GM23338 (cell line): Measurements from ENCODE around the gene UPF2. TPM values are rescaled to one million over a fixed set of nuclear protein-coding genes. Genes with fewer than 3 reads are reported as not detected.

Source experiments
- ATAC-seq: fragments of 200-7000 bp; cut with Tn5 transposase; 3 replicates; pipeline ENCODE4 v1.9.1; 2020
- DNase-seq: peaks from one replicate; pipeline ENCODE4 v3.0.0-alpha.2; 2015; ENCODE audit warnings: low spot score
- H2AFZ ChIP-seq: fragments of 200-600 bp; sonication (generic); 2 replicates; pipeline ENCODE4 v1.8.0; 2016; ENCODE audit warnings: antibody characterized with exemption, mild to moderate bottlenecking, moderate library complexity
- H3F3A ChIP-seq: fragments of 200-600 bp; sonication (generic); replicated peaks from 2 replicates; pipeline ENCODE4 v1.8.0; 2017; ENCODE audit warnings: antibody characterized with exemption, mixed run types, low read depth
- H3K27ac ChIP-seq: fragments of 200-600 bp; sonication (generic); 2 replicates; pipeline ENCODE4 v1.6.1; 2016; ENCODE audit warnings: low read depth
- H3K27me3 ChIP-seq: fragments of 200-600 bp; sonication (generic); 2 replicates; pipeline ENCODE4 v1.8.0; 2016; ENCODE audit warnings: mild to moderate bottlenecking, mixed run types, moderate library complexity; ENCODE audit not compliant: insufficient read depth
- H3K36me3 ChIP-seq: fragments of 200-600 bp; sonication (generic); 2 replicates; pipeline ENCODE4 v1.8.0; 2016; ENCODE audit warnings: mild to moderate bottlenecking; ENCODE audit not compliant: insufficient read depth
- H3K4me1 ChIP-seq: fragments of 200-600 bp; sonication (generic); 2 replicates; pipeline ENCODE4 v1.8.0; 2016; ENCODE audit warnings: mild to moderate bottlenecking, moderate library complexity; ENCODE audit not compliant: insufficient read depth
- H3K4me2 ChIP-seq: fragments of 200-600 bp; sonication (generic); 2 replicates; pipeline ENCODE4 v1.7.1; 2017; ENCODE audit warnings: mixed run types
- H3K4me3 ChIP-seq: fragments of 200-600 bp; sonication (generic); 2 replicates; pipeline ENCODE4 v1.6.1; 2016; ENCODE audit warnings: mixed run types
- H3K79me2 ChIP-seq: fragments of 200-600 bp; sonication (generic); replicated peaks from 2 replicates; pipeline ENCODE4 v1.8.0; 2017; ENCODE audit warnings: mild to moderate bottlenecking; ENCODE audit not compliant: insufficient read depth
- H3K9me2 ChIP-seq: fragments of 200-600 bp; sonication (generic); 2 replicates; pipeline ENCODE4 v1.8.0; 2017; ENCODE audit not compliant: insufficient read depth
- H4K20me1 ChIP-seq: fragments of 200-600 bp; sonication (generic); replicated peaks from 2 replicates; pipeline ENCODE4 v1.8.0; 2017; ENCODE audit warnings: mild to moderate bottlenecking; ENCODE audit not compliant: insufficient read depth
- H3K27ac Mint-ChIP-seq: 2 replicates; pipeline ENCODE4 v1.8.0; 2020; ENCODE audit warnings: inconsistent platforms, mild to moderate bottlenecking, moderate library complexity, mixed read lengths
- H3K27me3 Mint-ChIP-seq: 3 replicates; pipeline ENCODE4 v1.8.0; 2022; ENCODE audit warnings: low read depth, mild to moderate bottlenecking, moderate library complexity, mixed read lengths, inconsistent platforms; ENCODE audit not compliant: insufficient read depth, poor library complexity
- H3K36me3 Mint-ChIP-seq: 3 replicates; pipeline ENCODE4 v1.8.0; 2021; ENCODE audit warnings: low read depth, mild to moderate bottlenecking, inconsistent platforms, moderate library complexity, mixed read lengths
- H3K4me1 Mint-ChIP-seq: 3 replicates; pipeline ENCODE4 v1.8.0; 2020; ENCODE audit warnings: mild to moderate bottlenecking, inconsistent platforms, mixed read lengths
- H3K4me3 Mint-ChIP-seq: 3 replicates; pipeline ENCODE4 v1.8.0; 2021; ENCODE audit warnings: moderate library complexity, mild to moderate bottlenecking, inconsistent platforms, mixed read lengths
- H3K9me3 Mint-ChIP-seq: 3 replicates; pipeline ENCODE4 v1.8.0; 2020; ENCODE audit warnings: moderate library complexity, mild to moderate bottlenecking, inconsistent platforms, mixed read lengths
- ETS1 ChIP-seq: IDR thresholded peaks from 2 replicates; pipeline ENCODE4 v1.6.1; 2016; ENCODE audit warnings: antibody characterized with exemption
- EZH2 ChIP-seq: fragments of 200-600 bp; sonication (generic); IDR thresholded peaks from one replicate; pipeline ENCODE4 v1.8.0; 2017; ENCODE audit warnings: antibody characterized with exemption, mild to moderate bottlenecking, low read depth; ENCODE audit not compliant: unreplicated experiment
- EZH2phosphoT487 ChIP-seq: fragments of 200-600 bp; sonication (generic); IDR thresholded peaks from one replicate; pipeline ENCODE4 v1.8.1; 2018; ENCODE audit warnings: antibody characterized with exemption; ENCODE audit not compliant: unreplicated experiment
- JUNB ChIP-seq: IDR thresholded peaks from one replicate; pipeline ENCODE4 v1.6.1; 2016; ENCODE audit warnings: antibody characterized with exemption; ENCODE audit not compliant: unreplicated experiment
- NANOG ChIP-seq: IDR thresholded peaks from 2 replicates; pipeline ENCODE4 v1.6.1; 2016; ENCODE audit warnings: antibody characterized with exemption, borderline replicate concordance
- POLR2AphosphoS5 ChIP-seq: IDR thresholded peaks from 2 replicates; pipeline ENCODE4 v1.6.1; 2016; ENCODE audit warnings: antibody characterized with exemption, low read depth
- REST ChIP-seq: IDR thresholded peaks from one replicate; pipeline ENCODE4 v1.6.1; 2018; ENCODE audit warnings: antibody characterized with exemption; ENCODE audit not compliant: unreplicated experiment
- STAT1 ChIP-seq: IDR thresholded peaks from one replicate; pipeline ENCODE4 v1.6.1; 2016; ENCODE audit warnings: antibody characterized with exemption; ENCODE audit not compliant: unreplicated experiment
- ZNF114 ChIP-seq: fragments of 250-450 bp; sonication (Bioruptor Pico); IDR thresholded peaks from 2 replicates; pipeline ENCODE4 v1.5.0; 2020; ENCODE audit warnings: mild to moderate bottlenecking, moderate library complexity
- ZNF331 ChIP-seq: fragments of 250-450 bp; sonication (Bioruptor Pico); IDR thresholded peaks from 2 replicates; pipeline ENCODE4 v1.5.0; 2020; ENCODE audit warnings: low read depth, mild to moderate bottlenecking, moderate library complexity
- ZNF462 ChIP-seq: fragments of 250-450 bp; sonication (Bioruptor Pico); IDR thresholded peaks from 2 replicates; pipeline ENCODE4 v1.5.0; 2020; ENCODE audit warnings: mild to moderate bottlenecking, moderate library complexity
- polyA plus RNA-seq: library from polyadenylated mRNA; unstranded; fragments of >200 nt; fragmentation: Nextera tagmentation; extraction: Ambion mirVana; gene quantifications from 2 replicates; pipeline ENCODE4 v1.2.1, GENCODE V29; 2016
- total RNA-seq: library from RNA; depleted of rRNA; stranded (reverse); fragments of >200 nt; shearing (Covaris generic); gene quantifications from 2 replicates; pipeline ENCODE4 v1.2.3, GENCODE V29; 2014

UPF2 gene
- total and polyA plus RNA-seq, 2 experiments from 2014 or later: 29.0 to 78.5 TPM

DNA sequence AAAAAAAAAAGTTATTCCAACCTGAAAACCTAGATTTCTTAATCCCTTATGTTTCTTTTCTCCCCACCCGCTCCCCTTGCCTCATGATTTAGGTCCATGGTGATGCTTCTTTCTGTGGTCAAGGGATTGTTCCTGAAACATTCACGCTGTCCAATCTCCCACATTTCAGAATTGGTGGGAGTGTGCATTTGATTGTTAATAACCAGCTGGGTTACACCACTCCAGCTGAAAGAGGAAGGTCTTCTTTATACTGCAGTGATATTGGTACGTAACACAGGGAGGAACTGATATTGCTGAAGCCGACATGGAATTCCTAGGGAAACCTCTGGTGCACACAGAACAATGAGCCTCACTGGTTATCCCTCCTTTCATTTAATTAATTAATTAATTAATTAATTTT lies 48.8 kb upstream of the UPF2 start:
- TF ChIP-seq EZH2phosphoT487 (no peak), ZNF331 (CRISPR knock-in tag) (no peak), ZNF114 (no peak), NANOG (no peak), JUNB (no peak), ETS1 (no peak), POLR2AphosphoS5 (no peak)
- no peak for ATAC-seq
- Histone ChIP-seq H3K79me2 (no peaks in the 10 kb centered on the region), H3K27me3 (no peaks in the 10 kb centered on the region), H3K36me3 (peaks cover 61% of the 10 kb centered on the region), H3F3A (no peaks in the 10 kb centered on the region), H3K4me2 (no peak overlapping the region), H3K27ac (no peak overlapping the region), H3K4me1 (no peaks in the 10 kb centered on the region), H3K4me3 (no peak overlapping the region), H3K9me2 (no peaks in the 10 kb centered on the region), H2AFZ (no peak overlapping the region), H4K20me1 (no peaks in the 10 kb centered on the region; the same call in 1 of the 2 replicates)
- Mint-ChIP-seq H3K27me3 (no peaks in the 10 kb centered on the region), H3K4me3 (no peak overlapping the region), H3K27ac (no peak overlapping the region), H3K9me3 (no peaks in the 10 kb centered on the region; the same call in 2 of the 3 replicates), H3K4me1 (no peaks in the 10 kb centered on the region), H3K36me3 (peaks cover 82% of the 10 kb centered on the region)
- DNase-seq: no peak

DNA sequence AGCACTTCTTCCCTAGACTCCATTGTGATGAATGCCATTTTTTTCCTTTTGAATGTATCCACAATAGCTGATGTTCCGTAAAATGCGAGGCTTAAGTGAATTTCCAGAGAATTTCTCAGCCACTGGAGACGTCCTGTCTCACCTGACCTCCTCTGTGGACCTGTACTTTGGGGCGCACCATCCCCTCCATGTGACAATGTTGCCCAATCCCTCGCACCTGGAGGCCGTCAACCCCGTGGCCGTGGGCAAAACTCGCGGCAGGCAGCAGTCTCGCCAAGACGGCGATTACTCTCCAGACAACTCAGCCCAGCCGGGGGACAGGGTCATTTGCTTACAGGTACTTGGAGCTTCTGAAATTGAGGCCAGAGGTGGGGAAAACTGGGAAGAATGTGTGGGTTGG lies 46.3 kb upstream of the UPF2 start:
- Histone ChIP-seq H3K9me2 (no peaks in the 10 kb centered on the region), H3K27me3 (no peaks in the 10 kb centered on the region), H3F3A (no peaks in the 10 kb centered on the region), H2AFZ (no peak overlapping the region), H3K79me2 (no peaks in the 10 kb centered on the region), H3K4me2 (no peak overlapping the region), H4K20me1 (peaks cover 5% of the 10 kb centered on the region; the same call in 1 of the 2 replicates), H3K36me3 (peaks cover 59% of the 10 kb centered on the region), H3K4me3 (no peak overlapping the region), H3K4me1 (no peaks in the 10 kb centered on the region), H3K27ac (no peak overlapping the region)
- ATAC-seq (no peak), DNase-seq (no peak)
- Mint-ChIP-seq H3K27ac (no peak overlapping the region; the same call in 1 of the 2 replicates), H3K4me3 (no peak overlapping the region), H3K27me3 (no peaks in the 10 kb centered on the region), H3K36me3 (peaks cover 82% of the 10 kb centered on the region), H3K4me1 (no peaks in the 10 kb centered on the region), H3K9me3 (no peaks in the 10 kb centered on the region; the same call in 2 of the 3 replicates)
- TF ChIP-seq ZNF462: no peak
- no peak for TF ChIP-seq STAT1
- TF ChIP-seq JUNB: no peak
- no peak for TF ChIP-seq EZH2
- no peak for TF ChIP-seq ETS1
- TF ChIP-seq REST: no peak
